Measurements from ENCODE around the gene CIZ1.
A peak's percentile ranks its signal among the peaks of the same experiment; 100 is the strongest.

The CIZ1 gene

DNA sequence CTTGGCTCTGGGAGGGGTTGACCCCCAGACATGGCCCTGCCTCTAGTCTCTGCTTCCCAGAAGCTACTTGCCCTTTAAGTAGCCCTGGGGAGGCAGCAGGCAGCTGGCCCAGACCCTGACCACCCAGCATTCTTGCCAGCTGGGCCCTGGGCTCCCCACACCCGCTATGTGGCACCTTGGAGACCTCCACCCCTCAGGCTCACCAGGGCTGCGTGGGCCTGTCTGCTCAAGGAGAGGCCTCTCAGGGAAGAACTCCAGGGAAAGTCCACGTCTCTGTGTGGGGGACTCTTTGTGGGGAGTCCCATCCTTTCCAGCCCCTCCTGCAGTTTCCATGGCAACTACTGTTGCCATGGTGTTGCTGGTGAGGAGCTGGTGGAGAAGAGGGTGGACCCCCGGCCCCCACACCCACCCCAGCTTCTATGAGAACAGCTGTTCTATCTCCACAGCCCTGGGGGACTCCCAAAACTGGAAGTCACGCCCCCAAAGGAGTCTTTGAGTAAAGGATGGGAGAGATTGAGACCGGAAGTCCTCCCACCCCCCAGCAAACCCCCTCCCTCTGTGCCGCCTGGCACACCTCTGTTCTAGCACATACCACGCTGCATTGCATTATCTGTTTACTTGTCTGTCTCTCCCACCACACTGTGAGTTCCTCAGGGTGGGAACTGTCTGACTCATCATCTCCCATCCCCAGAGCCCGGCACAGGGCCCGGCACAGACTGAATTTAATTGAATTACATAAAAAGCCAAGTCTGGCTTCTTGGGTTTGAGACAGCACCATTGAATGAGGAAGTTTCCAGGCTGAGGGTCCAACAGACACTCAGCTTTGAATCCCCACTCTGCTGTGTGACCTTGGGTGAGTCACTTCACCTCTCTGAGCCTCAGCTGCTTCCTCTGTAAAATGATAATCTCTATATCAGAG is 24.4 kb upstream of the CIZ1 start:
- ATAC-seq (ENCODE audit: low read depth), result no peak
- Histone ChIP-seq H3K4me3 (ENCODE audit: severe bottlenecking) (no peak overlapping the region), H3K9me3 (ENCODE audit: severe bottlenecking) (no peaks in the 10 kb centered on the region), H3K27me3 (ENCODE audit: insufficient read depth, poor library complexity, severe bottlenecking) (no peaks in the 10 kb centered on the region), H3K4me1 (ENCODE audit: insufficient read depth, poor library complexity, severe bottlenecking) (no peaks in the 10 kb centered on the region), H3K36me3 (ENCODE audit: low read depth) (no peaks in the 10 kb centered on the region; the same call in 1 of the 2 replicates), H3K27ac (ENCODE audit: poor library complexity, severe bottlenecking) (peak overlapping the region; percentile 33)
- DNase-seq (ENCODE audit: low spot score), result no peak
- TF ChIP-seq, protein P1, sequence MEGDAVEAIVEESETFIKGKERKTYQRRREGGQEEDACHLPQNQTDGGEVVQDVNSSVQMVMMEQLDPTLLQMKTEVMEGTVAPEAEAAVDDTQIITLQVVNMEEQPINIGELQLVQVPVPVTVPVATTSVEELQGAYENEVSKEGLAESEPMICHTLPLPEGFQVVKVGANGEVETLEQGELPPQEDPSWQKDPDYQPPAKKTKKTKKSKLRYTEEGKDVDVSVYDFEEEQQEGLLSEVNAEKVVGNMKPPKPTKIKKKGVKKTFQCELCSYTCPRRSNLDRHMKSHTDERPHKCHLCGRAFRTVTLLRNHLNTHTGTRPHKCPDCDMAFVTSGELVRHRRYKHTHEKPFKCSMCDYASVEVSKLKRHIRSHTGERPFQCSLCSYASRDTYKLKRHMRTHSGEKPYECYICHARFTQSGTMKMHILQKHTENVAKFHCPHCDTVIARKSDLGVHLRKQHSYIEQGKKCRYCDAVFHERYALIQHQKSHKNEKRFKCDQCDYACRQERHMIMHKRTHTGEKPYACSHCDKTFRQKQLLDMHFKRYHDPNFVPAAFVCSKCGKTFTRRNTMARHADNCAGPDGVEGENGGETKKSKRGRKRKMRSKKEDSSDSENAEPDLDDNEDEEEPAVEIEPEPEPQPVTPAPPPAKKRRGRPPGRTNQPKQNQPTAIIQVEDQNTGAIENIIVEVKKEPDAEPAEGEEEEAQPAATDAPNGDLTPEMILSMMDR (IDR thresholded peaks at IDR 0.05; ENCODE audit: poor library complexity, severe bottlenecking), result no peak

DNA sequence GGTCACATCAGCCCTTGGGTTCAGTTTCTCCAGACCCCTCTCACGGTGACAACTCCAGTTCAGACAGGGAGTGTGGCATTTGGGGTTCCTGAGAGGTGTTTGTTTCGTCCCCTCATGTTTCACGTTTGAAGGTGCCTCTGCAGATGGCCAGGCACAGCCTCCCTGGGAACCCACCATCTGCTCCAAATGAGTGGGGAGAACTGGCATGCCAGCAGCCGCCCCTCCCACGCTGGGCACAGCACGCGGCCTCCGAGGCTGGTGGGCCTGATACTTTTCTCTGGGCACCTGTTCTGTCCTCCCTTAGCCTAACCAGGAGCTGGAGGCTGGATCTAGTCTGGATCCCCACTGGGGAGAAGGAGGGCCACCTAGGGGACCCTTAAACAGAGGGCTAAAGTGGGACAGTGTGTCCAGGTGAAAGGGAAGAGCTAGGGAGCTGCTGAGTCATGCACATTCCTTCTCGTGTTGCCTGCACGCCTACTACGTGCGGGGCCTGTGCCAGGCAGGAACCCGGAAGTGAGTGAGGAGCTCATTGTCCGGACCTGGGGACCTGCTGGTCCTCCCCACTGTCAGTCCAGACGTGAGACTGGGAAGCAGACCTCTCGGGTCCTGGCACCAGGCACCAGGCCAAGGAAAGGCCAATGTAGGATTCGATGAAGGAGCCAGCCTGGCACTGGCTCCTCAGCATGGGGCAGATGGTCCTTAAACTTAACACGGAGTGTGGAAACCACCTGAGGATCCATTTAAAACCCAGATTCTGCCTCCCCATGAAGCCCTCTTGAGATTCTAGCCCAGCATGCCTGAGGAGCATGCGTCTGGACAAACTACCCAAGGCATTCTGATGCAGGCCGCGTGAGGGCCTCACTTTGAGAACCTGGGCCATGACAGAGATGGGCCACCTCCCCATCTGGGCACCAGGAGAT is 23.5 kb upstream of the CIZ1 start:
- Histone ChIP-seq H3K27ac (ENCODE audit: poor library complexity, severe bottlenecking) (peak overlapping the region; percentile 33), H3K27me3 (ENCODE audit: insufficient read depth, poor library complexity, severe bottlenecking) (no peaks in the 10 kb centered on the region), H3K4me1 (ENCODE audit: insufficient read depth, poor library complexity, severe bottlenecking) (no peaks in the 10 kb centered on the region), H3K36me3 (ENCODE audit: low read depth) (no peaks in the 10 kb centered on the region), H3K9me3 (ENCODE audit: severe bottlenecking) (no peaks in the 10 kb centered on the region), H3K4me3 (ENCODE audit: severe bottlenecking) (no peak overlapping the region)
- DNase-seq (ENCODE audit: low spot score) (no peak), ATAC-seq (ENCODE audit: low read depth) (no peak)
- TF ChIP-seq, protein P1 (IDR thresholded peaks at IDR 0.05; ENCODE audit: poor library complexity, severe bottlenecking), result no peak

DNA sequence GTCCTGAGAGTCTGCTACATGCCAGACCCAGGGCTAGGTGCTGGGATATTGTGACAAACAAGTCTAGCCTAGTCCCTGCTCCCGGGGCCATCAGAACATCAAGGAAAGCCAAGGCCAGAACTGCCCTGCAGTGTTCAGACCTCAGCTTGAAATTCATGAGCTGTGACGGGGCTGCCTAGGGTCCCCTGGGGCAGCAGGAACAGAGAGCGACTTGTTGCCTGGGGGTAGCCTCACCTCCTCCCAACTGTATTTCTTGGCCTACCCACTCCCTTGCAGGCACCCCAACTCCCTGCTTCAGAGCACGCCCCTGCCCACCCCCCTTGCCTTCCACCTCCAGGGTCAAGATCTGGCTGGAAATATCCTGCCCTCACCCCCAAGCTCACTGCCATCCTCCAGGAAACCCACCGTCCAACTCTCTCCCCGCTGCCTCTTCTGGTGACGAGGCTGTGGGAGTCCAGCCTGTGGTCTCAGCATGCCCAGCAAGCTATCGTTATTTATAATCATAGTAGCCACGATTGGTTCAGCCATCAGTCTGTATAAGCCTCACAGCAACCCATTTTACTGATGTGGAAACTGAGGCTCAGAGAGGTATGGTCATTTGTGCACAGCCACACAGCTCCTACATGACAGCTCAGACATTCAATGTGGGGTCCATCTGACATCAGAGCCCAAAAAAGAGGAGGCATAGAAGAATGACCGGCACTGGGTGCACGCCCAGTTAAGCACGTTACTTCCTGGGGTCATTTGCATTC is 22.6 kb upstream of the CIZ1 start:
- no peak overlapping the region for H3K27ac ChIP-seq (ENCODE audit: poor library complexity, severe bottlenecking)
- ATAC-seq (ENCODE audit: low read depth) (no peak), DNase-seq (ENCODE audit: low spot score) (no peak)
- H3K36me3 ChIP-seq (ENCODE audit: low read depth), result no peaks in the 10 kb centered on the region
- no peak overlapping the region for H3K4me3 ChIP-seq (ENCODE audit: severe bottlenecking)
- H3K9me3 ChIP-seq (ENCODE audit: severe bottlenecking), result no peaks in the 10 kb centered on the region
- TF ChIP-seq, protein P1 (IDR thresholded peaks at IDR 0.05; ENCODE audit: poor library complexity, severe bottlenecking), result no peak
- H3K4me1 ChIP-seq (ENCODE audit: insufficient read depth, poor library complexity, severe bottlenecking), result no peaks in the 10 kb centered on the region
- no peaks in the 10 kb centered on the region for H3K27me3 ChIP-seq (ENCODE audit: insufficient read depth, poor library complexity, severe bottlenecking)

DNA sequence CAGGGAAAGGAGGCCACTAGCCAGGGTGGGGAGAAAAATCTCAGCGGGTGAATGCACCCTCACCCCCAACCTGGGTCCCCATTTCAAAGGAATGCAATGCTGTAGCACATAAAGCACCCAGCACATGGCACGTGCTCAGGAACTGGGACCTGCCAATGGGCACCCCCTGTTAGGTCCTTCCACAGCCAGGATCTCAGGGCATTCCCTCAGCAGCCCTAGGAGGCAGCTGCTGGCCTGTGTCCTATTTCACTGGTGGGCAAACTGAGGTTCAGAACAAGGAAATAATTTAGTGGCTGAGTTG is 20.6 kb upstream of the CIZ1 start:
- no peaks in the 10 kb centered on the region for H3K9me3 ChIP-seq (ENCODE audit: severe bottlenecking)
- H3K4me3 ChIP-seq (ENCODE audit: severe bottlenecking), result no peak overlapping the region
- H3K4me1 ChIP-seq (ENCODE audit: insufficient read depth, poor library complexity, severe bottlenecking), result no peaks in the 10 kb centered on the region
- no peaks in the 10 kb centered on the region for H3K36me3 ChIP-seq (ENCODE audit: low read depth)
- TF ChIP-seq, protein P1 (IDR thresholded peaks at IDR 0.05; ENCODE audit: poor library complexity, severe bottlenecking), result no peak
- no peaks in the 10 kb centered on the region for H3K27me3 ChIP-seq (ENCODE audit: insufficient read depth, poor library complexity, severe bottlenecking)
- no peak overlapping the region for H3K27ac ChIP-seq (ENCODE audit: poor library complexity, severe bottlenecking)
- no peak for ATAC-seq (ENCODE audit: low read depth)
- DNase-seq (ENCODE audit: low spot score), result no peak
